Caco-2 (cell line): ENCODE data around the gene HOGA1. TPM values are rescaled to one million over a fixed set of nuclear protein-coding genes. Genes with fewer than 3 reads are reported as not detected.
"Not testable (repeated sequence)": the region's sequence is repeated elsewhere in the genome, so short reads cannot be mapped to it uniquely, and the experiment has no call there.

ENCODE experiments used
- BruUV-seq: library from RNA; stranded (reverse); fragments of 400-500 nt; replicated peaks from 2 replicates; lab custom pipeline; 2021; lab: Mats Ljungman, UMichigan
- CTCF ChIA-PET: fragments of 300-600 bp; sonication (Branson Sonifier 250); formaldehyde crosslinking; loops from one replicate; lab custom pipeline; 2022; ENCODE audit warnings: antibody characterized with exemption; lab: Charles Lee
- POLR2A ChIA-PET: fragments of 300-600 bp; sonication (Branson Sonifier 250); formaldehyde crosslinking; loops from one replicate; lab custom pipeline; 2022; ENCODE audit warnings: antibody characterized with exemption; lab: Charles Lee
- DNase-seq, 2 experiments: peaks; one replicate each; pipeline versions ENCODE4 v3.0.0 to v3.0.0-alpha.2; 2020 to 2022
- H3K27me3 ChIP-seq: replicated peaks from 2 replicates; pipeline ENCODE4 v1.6.0; 2011; ENCODE audit warnings: low read length; ENCODE audit not compliant: control insufficient read depth, insufficient read depth
- H3K36me3 ChIP-seq: 2 replicates; pipeline ENCODE4 v1.5.1; 2011; ENCODE audit warnings: low read length; ENCODE audit not compliant: control insufficient read depth, insufficient read depth
- H3K4me1 ChIP-seq: fragments of 250-450 bp; sonication (Bioruptor Pico); 2 replicates; pipeline ENCODE4 v1.5.1; 2020; ENCODE audit warnings: mild to moderate bottlenecking
- H3K4me3 ChIP-seq: 2 replicates; pipeline ENCODE4 v1.5.1; 2011; ENCODE audit warnings: low read depth, mild to moderate bottlenecking, control low read depth, low read length
- H3K9me3 ChIP-seq: fragments of 250-450 bp; sonication (Bioruptor Pico); 2 replicates; pipeline ENCODE4 v1.5.1; 2020; ENCODE audit warnings: mild to moderate bottlenecking, moderate library complexity
- H3K27ac Mint-ChIP-seq: one replicate; pipeline ENCODE4 v1.8.0; 2022; ENCODE audit warnings: mixed read lengths; ENCODE audit not compliant: unreplicated experiment
- H3K27me3 Mint-ChIP-seq: one replicate; pipeline ENCODE4 v1.8.0; 2022; ENCODE audit warnings: mixed read lengths; ENCODE audit not compliant: insufficient read depth, unreplicated experiment
- H3K36me3 Mint-ChIP-seq: one replicate; pipeline ENCODE4 v1.8.0; 2022; ENCODE audit warnings: mild to moderate bottlenecking, mixed read lengths; ENCODE audit not compliant: insufficient read depth, unreplicated experiment
- H3K4me1 Mint-ChIP-seq: one replicate; pipeline ENCODE4 v1.8.0; 2022; ENCODE audit warnings: low read depth, mixed read lengths; ENCODE audit not compliant: unreplicated experiment
- H3K4me3 Mint-ChIP-seq: one replicate; pipeline ENCODE4 v1.8.0; 2022; ENCODE audit warnings: mild to moderate bottlenecking, moderate library complexity, mixed read lengths; ENCODE audit not compliant: unreplicated experiment
- H3K9me3 Mint-ChIP-seq: one replicate; pipeline ENCODE4 v1.8.0; 2022; ENCODE audit warnings: mixed read lengths; ENCODE audit not compliant: unreplicated experiment
- intact Hi-C: fragments of 100-400 bp; cut with micrococcal nuclease; formaldehyde crosslinking; loops from one replicate; pipeline ENCODE4 v1.10.0; 2022; ENCODE audit not compliant: unreplicated experiment
- total RNA-seq: library from RNA; stranded (reverse); gene quantifications from 2 replicates; pipeline ENCODE4 v1.2.3, GENCODE V29; 2022
- TF ChIP-seq, protein P1 (sequence below), 2 experiments: fragments of 200-600 bp in 1 of 2; IDR thresholded peaks; 1 replicate in 1 of 2; 2 replicates in 1 of 2; pipeline versions ENCODE4 v1.5.1 to v1.8.0; 2011 to 2022; ENCODE audit warnings: antibody characterized with exemption in 1 of 2, control low read depth in 1 of 2, inconsistent platforms in 1 of 2, low read depth in 1 of 2, low read length in 1 of 2, mild to moderate bottlenecking in 1 of 2, moderate library complexity in 1 of 2; ENCODE audit not compliant: insufficient read depth in 1 of 2, severe bottlenecking in 1 of 2, unreplicated experiment in 1 of 2

Gene HOGA1
- total RNA-seq, 1 experiment from 2014 or later: 0.50 TPM

DNA sequence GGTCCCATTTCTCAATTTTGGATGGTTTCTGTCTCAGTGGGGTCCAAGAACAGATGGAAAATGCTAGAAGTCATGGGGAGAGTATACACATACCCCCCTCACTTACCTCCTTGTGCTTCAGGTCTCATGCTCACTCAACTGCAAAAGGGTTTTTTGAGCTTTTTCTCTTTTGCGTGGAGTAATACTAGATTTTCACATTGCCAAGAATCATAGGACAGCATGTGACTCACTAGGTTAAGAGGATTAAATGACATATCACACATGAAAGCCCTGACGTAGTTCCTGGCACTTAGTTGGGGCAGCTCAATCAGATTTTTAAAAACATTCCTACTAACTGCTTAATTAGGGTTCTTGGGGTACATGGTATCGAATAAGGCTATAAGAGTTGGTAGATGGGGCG, 60.7 kb downstream of the HOGA1 start:
- H3K27ac Mint-ChIP-seq: no peak overlapping the region
- TF ChIP-seq, protein P1, sequence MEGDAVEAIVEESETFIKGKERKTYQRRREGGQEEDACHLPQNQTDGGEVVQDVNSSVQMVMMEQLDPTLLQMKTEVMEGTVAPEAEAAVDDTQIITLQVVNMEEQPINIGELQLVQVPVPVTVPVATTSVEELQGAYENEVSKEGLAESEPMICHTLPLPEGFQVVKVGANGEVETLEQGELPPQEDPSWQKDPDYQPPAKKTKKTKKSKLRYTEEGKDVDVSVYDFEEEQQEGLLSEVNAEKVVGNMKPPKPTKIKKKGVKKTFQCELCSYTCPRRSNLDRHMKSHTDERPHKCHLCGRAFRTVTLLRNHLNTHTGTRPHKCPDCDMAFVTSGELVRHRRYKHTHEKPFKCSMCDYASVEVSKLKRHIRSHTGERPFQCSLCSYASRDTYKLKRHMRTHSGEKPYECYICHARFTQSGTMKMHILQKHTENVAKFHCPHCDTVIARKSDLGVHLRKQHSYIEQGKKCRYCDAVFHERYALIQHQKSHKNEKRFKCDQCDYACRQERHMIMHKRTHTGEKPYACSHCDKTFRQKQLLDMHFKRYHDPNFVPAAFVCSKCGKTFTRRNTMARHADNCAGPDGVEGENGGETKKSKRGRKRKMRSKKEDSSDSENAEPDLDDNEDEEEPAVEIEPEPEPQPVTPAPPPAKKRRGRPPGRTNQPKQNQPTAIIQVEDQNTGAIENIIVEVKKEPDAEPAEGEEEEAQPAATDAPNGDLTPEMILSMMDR (IDR thresholded peaks at IDR 0.05; ENCODE audit: insufficient read depth in 1 of 2, low read depth in 1 of 2, low read length in 1 of 2, severe bottlenecking in 1 of 2, unreplicated experiment in 1 of 2): no peak
- peaks cover 18% of the 10 kb centered on the region for H3K4me1 ChIP-seq
- no peaks in the 10 kb centered on the region for H3K9me3 Mint-ChIP-seq
- no peaks in the 10 kb centered on the region for H3K27me3 Mint-ChIP-seq
- BruUV-seq: no TSS peak
- H3K36me3 ChIP-seq: no peaks in the 10 kb centered on the region
- H3K36me3 Mint-ChIP-seq: peaks cover 28% of the 10 kb centered on the region
- H3K9me3 ChIP-seq: no peaks in the 10 kb centered on the region
- H3K4me3 ChIP-seq: no peak overlapping the region
- CTCF ChIA-PET: no interaction called here
- POLR2A ChIA-PET: no interaction called here
- peaks cover 26% of the 10 kb centered on the region for H3K4me1 Mint-ChIP-seq
- H3K4me3 Mint-ChIP-seq: no peak overlapping the region
- DNase-seq: no peak
- H3K27me3 ChIP-seq: no peaks in the 10 kb centered on the region
- intact Hi-C loops: no loop called here

DNA sequence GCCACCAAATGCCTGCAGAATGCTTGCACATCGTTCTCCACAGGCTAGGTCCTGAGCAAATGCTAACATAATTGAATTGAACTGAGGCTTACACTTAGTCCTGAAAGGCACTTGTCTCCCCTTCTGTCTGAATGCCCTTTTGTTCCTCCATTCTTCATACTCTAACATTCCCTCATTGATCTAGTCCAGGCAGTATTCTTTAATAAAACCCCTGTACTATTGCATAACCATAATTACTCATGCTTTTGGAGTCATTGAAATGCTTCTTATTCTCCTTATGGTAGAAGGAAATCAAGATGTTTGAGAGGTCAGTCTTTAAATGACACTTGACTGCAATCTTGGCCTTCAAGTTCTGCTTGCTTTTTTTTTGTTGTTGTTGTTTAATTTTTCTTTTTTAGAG, 63.4 kb downstream of the HOGA1 start:
- H3K36me3 ChIP-seq: no peaks in the 10 kb centered on the region; the same call in 1 of the 2 replicates
- H3K27me3 ChIP-seq: no peaks in the 10 kb centered on the region
- peaks cover 21% of the 10 kb centered on the region for H3K36me3 Mint-ChIP-seq
- H3K9me3 Mint-ChIP-seq: no peaks in the 10 kb centered on the region
- H3K4me3 Mint-ChIP-seq: no peak overlapping the region
- TF ChIP-seq, protein P1 (IDR thresholded peaks at IDR 0.05; ENCODE audit: insufficient read depth in 1 of 2, low read depth in 1 of 2, low read length in 1 of 2, severe bottlenecking in 1 of 2, unreplicated experiment in 1 of 2): no peak
- no peaks in the 10 kb centered on the region for H3K9me3 ChIP-seq
- ChIA-PET CTCF (no interaction called here), POLR2A (interaction anchor here (0.6 kb wide), 1 partner anchor 14 kb away, joined by 5 read pairs; no protein-coding TSS in a partner anchor)
- no peak overlapping the region for H3K4me3 ChIP-seq
- peaks cover 24% of the 10 kb centered on the region for H3K4me1 Mint-ChIP-seq
- H3K27ac Mint-ChIP-seq: no peak overlapping the region
- peaks cover 13% of the 10 kb centered on the region for H3K4me1 ChIP-seq
- no peak for DNase-seq
- intact Hi-C loops: no loop called here
- no peaks in the 10 kb centered on the region for H3K27me3 Mint-ChIP-seq
- no TSS peak for BruUV-seq

DNA sequence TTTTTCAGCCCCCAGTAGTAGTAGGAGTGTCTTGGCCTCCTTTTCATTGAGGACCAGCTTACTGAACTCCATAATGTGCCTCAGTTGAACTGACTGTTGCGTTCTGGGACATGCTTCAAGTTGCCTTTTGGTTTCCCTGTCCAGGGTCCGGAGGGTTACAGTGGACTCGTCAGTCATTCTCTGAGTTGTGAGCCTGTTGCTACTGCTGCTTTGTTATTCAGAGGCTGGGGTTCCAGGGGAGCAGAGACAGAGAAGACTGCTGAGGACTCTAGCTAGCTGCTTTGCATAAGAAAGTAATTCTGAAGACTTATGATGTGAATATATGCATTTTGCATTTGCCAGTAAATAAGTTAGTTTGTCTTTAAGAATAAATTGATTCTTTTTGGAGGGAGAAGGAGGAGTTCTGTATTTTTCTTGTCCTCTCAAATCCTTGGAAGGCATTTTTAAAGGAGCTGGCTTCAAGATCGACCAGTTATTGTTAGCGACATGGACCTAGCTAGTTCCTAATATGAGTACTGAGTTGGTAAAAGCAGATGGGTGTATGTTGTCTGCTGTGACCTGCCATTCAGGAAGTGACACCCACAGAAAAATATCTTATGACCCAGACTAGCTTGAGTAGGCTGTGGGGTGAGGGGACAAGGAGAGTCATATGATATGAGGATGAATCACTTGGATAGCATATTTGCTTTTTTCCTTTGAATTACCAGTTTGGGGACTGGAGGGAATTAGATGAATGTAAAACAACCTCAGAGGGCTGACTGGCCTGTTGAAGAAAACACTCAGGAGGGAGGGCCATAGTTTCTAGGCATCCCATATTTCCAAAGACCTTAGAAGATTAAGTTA, 64.6 kb downstream of the HOGA1 start:
- ChIA-PET CTCF (interaction anchor here (0.5 to 0.7 kb wide), 2 partner anchors 9 to 34 kb away, joined by 3 read pairs; no protein-coding TSS in a partner anchor), POLR2A (interaction anchor here (0.7 kb wide), 1 partner anchor 15 kb away, joined by 11 read pairs; no protein-coding TSS in a partner anchor)
- H3K36me3 ChIP-seq: peaks cover under 1% of the 10 kb centered on the region; the same call in 1 of the 2 replicates
- H3K4me3 Mint-ChIP-seq: peak overlapping the region; percentile 2
- peaks cover 13% of the 10 kb centered on the region for H3K4me1 ChIP-seq
- peaks cover 28% of the 10 kb centered on the region for H3K36me3 Mint-ChIP-seq
- no peak overlapping the region for H3K4me3 ChIP-seq
- peak overlapping the region; percentile 72 for H3K27ac Mint-ChIP-seq
- H3K9me3 ChIP-seq: no peaks in the 10 kb centered on the region
- TF ChIP-seq, protein P1 (IDR thresholded peaks at IDR 0.05; ENCODE audit: insufficient read depth in 1 of 2, low read depth in 1 of 2, low read length in 1 of 2, severe bottlenecking in 1 of 2, unreplicated experiment in 1 of 2): no peak
- intact Hi-C loops: loop anchor here (1.0 kb wide), 1 partner anchor 16 kb away; no protein-coding TSS in a partner anchor
- H3K27me3 Mint-ChIP-seq: no peaks in the 10 kb centered on the region
- H3K9me3 Mint-ChIP-seq: no peaks in the 10 kb centered on the region
- H3K4me1 Mint-ChIP-seq: peaks cover 13% of the 10 kb centered on the region
- H3K27me3 ChIP-seq: no peaks in the 10 kb centered on the region
- DNase-seq: peak in 1 of 2 experiments; percentile 30
- BruUV-seq: no TSS peak

DNA sequence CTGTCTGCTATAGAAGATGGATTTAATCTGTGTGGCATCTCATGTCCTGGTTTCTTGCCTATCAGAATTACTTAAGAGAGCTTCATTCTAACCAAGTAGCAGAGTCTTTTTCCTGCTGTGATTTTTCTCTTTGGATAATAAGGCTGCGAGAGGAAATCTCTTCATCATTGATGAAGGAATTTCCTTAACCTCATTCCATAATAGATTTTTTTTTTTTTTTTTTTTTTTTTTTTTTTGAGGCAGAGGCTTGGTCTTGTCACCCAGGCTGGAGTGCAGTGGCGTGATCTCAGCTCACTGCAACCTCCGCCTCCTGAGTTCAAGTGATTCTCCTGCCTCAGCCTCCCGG, 65.2 kb downstream of the HOGA1 start:
- intact Hi-C loops: loop anchor here (1.0 kb wide), 1 partner anchor 15 kb away; no protein-coding TSS in a partner anchor
- peaks cover 13% of the 10 kb centered on the region for H3K4me1 ChIP-seq
- POLR2A ChIA-PET: interaction anchor here (0.7 kb wide), 1 partner anchor 15 kb away, joined by 11 read pairs; no protein-coding TSS in a partner anchor
- H3K9me3 Mint-ChIP-seq, H3K9me3 ChIP-seq, BruUV-seq, H3K27me3 Mint-ChIP-seq, H3K27me3 ChIP-seq, H3K36me3 ChIP-seq, H3K4me3 Mint-ChIP-seq, DNase-seq, H3K4me3 ChIP-seq: not testable (repeated sequence)
- Mint-ChIP-seq H3K36me3 (peaks cover 32% of the 10 kb centered on the region), H3K27ac (peak overlapping the region; percentile 72), H3K4me1 (peaks cover 13% of the 10 kb centered on the region)
- CTCF ChIA-PET: interaction anchor here (0.7 kb wide), 1 partner anchor 33 kb away, joined by 3 read pairs; no protein-coding TSS in a partner anchor
